ENCODE results near the gene ERBB4.
"Not testable (repeated sequence)": the region's sequence is repeated elsewhere in the genome, so short reads cannot be mapped to it uniquely, and the experiment has no call there.

The ERBB4 gene

GRCh38 chr2:211671977-211672376, 866.6 kb downstream of the ERBB4 start:
- no peaks in the 10 kb centered on the region for H3K27me3 Mint-ChIP-seq
- no peak overlapping the region for H3K27ac Mint-ChIP-seq
- H3K36me3 Mint-ChIP-seq, result no peaks in the 10 kb centered on the region
- H3K4me3 Mint-ChIP-seq, result no peak overlapping the region
- no peaks in the 10 kb centered on the region for H3K9me3 Mint-ChIP-seq
- H3K4me1 Mint-ChIP-seq, result no peaks in the 10 kb centered on the region

- H3K36me3 Mint-ChIP-seq, result no peaks in the 10 kb centered on the region
- H3K4me1 Mint-ChIP-seq, result no peaks in the 10 kb centered on the region
- no peak overlapping the region for H3K4me3 Mint-ChIP-seq
- no peaks in the 10 kb centered on the region for H3K27me3 Mint-ChIP-seq
- H3K9me3 Mint-ChIP-seq, result no peaks in the 10 kb centered on the region
- no peak overlapping the region for H3K27ac Mint-ChIP-seq
These were observed 873.3 kb downstream of the ERBB4 start for GRCh38 chr2:211665299-211665698.

GRCh38 chr2:211664321-211664720, 874.3 kb downstream of the ERBB4 start:
- Mint-ChIP-seq H3K27ac (no peak overlapping the region), H3K9me3 (no peaks in the 10 kb centered on the region), H3K27me3 (no peaks in the 10 kb centered on the region), H3K4me3 (no peak overlapping the region), H3K36me3 (no peaks in the 10 kb centered on the region), H3K4me1 (no peaks in the 10 kb centered on the region)

GRCh38 chr2:211654211-211654780, 884.3 kb downstream of the ERBB4 start:
- Mint-ChIP-seq H3K9me3 (no peaks in the 10 kb centered on the region), H3K4me3 (no peak overlapping the region), H3K36me3 (no peaks in the 10 kb centered on the region), H3K4me1 (no peaks in the 10 kb centered on the region), H3K27ac (no peak overlapping the region), H3K27me3 (no peaks in the 10 kb centered on the region)

DNA sequence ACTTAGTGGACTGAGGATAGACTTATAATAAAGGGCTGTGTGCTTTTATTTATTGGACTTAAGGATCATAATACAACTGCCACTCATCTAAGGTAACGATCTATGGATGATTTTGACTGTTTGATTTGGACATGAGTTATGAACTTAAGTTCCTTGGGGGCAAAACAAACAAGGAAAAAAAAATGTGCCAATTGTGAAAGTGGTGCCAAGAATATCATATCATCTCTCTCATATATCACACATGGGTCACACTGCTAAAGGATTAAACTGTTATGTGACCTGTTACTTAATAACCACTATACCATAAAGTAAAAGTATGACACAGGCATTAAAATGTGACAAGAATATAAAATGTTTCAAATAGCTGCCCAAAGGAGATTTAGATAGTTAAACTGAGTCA, 886.3 kb downstream of the ERBB4 start:
- H3K27ac Mint-ChIP-seq, result no peak overlapping the region
- H3K4me3 Mint-ChIP-seq, result no peak overlapping the region
- H3K4me1 Mint-ChIP-seq, result no peaks in the 10 kb centered on the region
- H3K36me3 Mint-ChIP-seq, result no peaks in the 10 kb centered on the region
- H3K9me3 Mint-ChIP-seq, result no peaks in the 10 kb centered on the region
- H3K27me3 Mint-ChIP-seq, result no peaks in the 10 kb centered on the region

- H3K4me3 Mint-ChIP-seq, result no peak overlapping the region
- peaks cover 4% of the 10 kb centered on the region for H3K9me3 Mint-ChIP-seq
- no peaks in the 10 kb centered on the region for H3K36me3 Mint-ChIP-seq
- H3K27me3 Mint-ChIP-seq, result no peaks in the 10 kb centered on the region
- no peaks in the 10 kb centered on the region for H3K4me1 Mint-ChIP-seq
- no peak overlapping the region for H3K27ac Mint-ChIP-seq
These were observed 889.3 kb downstream of the ERBB4 start for GRCh38 chr2:211649331-211649730.

- H3K27ac Mint-ChIP-seq, result no peak overlapping the region
- no peaks in the 10 kb centered on the region for H3K27me3 Mint-ChIP-seq
- H3K4me1 Mint-ChIP-seq, result no peaks in the 10 kb centered on the region
- no peaks in the 10 kb centered on the region for H3K36me3 Mint-ChIP-seq
- peaks cover 4% of the 10 kb centered on the region for H3K9me3 Mint-ChIP-seq
- H3K4me3 Mint-ChIP-seq, result no peak overlapping the region
These were observed 907.1 kb downstream of the ERBB4 start for GRCh38 chr2:211631503-211631902.

- Mint-ChIP-seq H3K27ac (no peak overlapping the region), H3K4me3 (no peak overlapping the region), H3K9me3 (no peaks in the 10 kb centered on the region), H3K36me3 (no peaks in the 10 kb centered on the region), H3K4me1 (no peaks in the 10 kb centered on the region), H3K27me3 (no peaks in the 10 kb centered on the region)
These were observed 915.5 kb downstream of the ERBB4 start for GRCh38 chr2:211623096-211623495.

- H3K27ac Mint-ChIP-seq, result no peak overlapping the region
- no peaks in the 10 kb centered on the region for H3K27me3 Mint-ChIP-seq
- H3K4me3 Mint-ChIP-seq, result no peak overlapping the region
- no peaks in the 10 kb centered on the region for H3K9me3 Mint-ChIP-seq
- no peaks in the 10 kb centered on the region for H3K36me3 Mint-ChIP-seq
- no peaks in the 10 kb centered on the region for H3K4me1 Mint-ChIP-seq
These were observed 917.6 kb downstream of the ERBB4 start for GRCh38 chr2:211620986-211621385.

GRCh38 chr2:211617803-211618202, 920.8 kb downstream of the ERBB4 start:
- H3K27me3 Mint-ChIP-seq, result no peaks in the 10 kb centered on the region
- H3K27ac Mint-ChIP-seq, result no peak overlapping the region
- H3K9me3 Mint-ChIP-seq, result no peaks in the 10 kb centered on the region
- no peaks in the 10 kb centered on the region for H3K4me1 Mint-ChIP-seq
- H3K4me3 Mint-ChIP-seq, result no peak overlapping the region
- no peaks in the 10 kb centered on the region for H3K36me3 Mint-ChIP-seq

GRCh38 chr2:211611621-211612020, 927.0 kb downstream of the ERBB4 start:
- H3K4me1 Mint-ChIP-seq, result peaks cover 9% of the 10 kb centered on the region
- H3K36me3 Mint-ChIP-seq, result no peaks in the 10 kb centered on the region
- H3K27me3 Mint-ChIP-seq, result no peaks in the 10 kb centered on the region
- peak overlapping the region; percentile 80 for H3K4me3 Mint-ChIP-seq
- peak overlapping the region; percentile 83 for H3K27ac Mint-ChIP-seq
- H3K9me3 Mint-ChIP-seq, result no peaks in the 10 kb centered on the region

DNA sequence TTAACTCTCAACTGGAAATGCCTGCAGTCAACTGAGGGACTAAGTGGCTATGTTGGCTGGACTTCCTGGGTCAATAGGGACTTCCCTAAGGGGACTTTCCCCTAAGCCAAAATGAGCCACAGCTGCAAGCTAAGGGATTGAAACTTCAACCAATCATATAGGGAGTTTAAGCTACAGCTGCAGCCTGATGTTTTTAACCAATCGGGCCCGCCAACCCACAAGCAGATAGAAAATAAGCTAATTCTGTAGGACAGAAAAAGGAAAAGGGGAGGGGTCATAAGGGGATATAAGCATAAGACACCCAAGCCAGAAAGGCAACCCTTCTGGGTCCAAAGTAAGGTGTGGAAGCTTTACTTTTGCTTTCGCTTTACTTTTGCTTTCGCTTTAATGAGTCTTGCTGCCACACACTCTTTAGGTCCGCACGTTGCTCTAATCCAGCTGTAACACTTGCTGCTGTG, 927.5 kb downstream of the ERBB4 start:
- Mint-ChIP-seq H3K9me3 (no peaks in the 10 kb centered on the region), H3K36me3 (no peaks in the 10 kb centered on the region), H3K27me3 (no peaks in the 10 kb centered on the region), H3K4me3 (peak overlapping the region; percentile 80), H3K27ac (peak overlapping the region; percentile 83), H3K4me1 (peaks cover 9% of the 10 kb centered on the region)

GRCh38 chr2:211609127-211609526, 929.5 kb downstream of the ERBB4 start:
- Mint-ChIP-seq H3K9me3 (no peaks in the 10 kb centered on the region), H3K27ac (no peak overlapping the region), H3K27me3 (no peaks in the 10 kb centered on the region), H3K4me1 (peaks cover 9% of the 10 kb centered on the region), H3K36me3 (no peaks in the 10 kb centered on the region), H3K4me3 (no peak overlapping the region)

DNA sequence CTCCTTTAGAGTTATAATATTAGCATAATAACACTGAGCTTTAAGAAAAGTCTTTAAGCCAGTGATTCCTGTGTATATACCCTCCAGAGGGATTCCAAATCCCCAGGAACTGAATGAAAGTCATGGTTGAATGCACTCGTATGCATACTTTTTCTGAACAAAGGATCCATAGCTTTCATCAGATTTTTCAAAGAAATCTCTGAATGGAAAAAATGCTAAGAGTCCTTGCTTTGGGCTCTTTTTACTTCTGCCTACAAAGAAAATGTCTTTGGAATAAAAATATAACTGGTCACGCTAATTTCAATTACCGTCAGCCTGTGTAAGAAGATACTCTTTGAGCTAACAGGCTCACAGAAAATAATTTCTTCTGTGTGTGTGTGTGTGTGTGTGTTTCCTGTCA, 939.5 kb downstream of the ERBB4 start:
- Mint-ChIP-seq H3K4me3 (no peak overlapping the region), H3K9me3 (peaks cover 4% of the 10 kb centered on the region), H3K4me1 (no peaks in the 10 kb centered on the region), H3K36me3 (no peaks in the 10 kb centered on the region), H3K27me3 (peaks cover 1% of the 10 kb centered on the region), H3K27ac (no peak overlapping the region)

- H3K4me1 Mint-ChIP-seq, result no peaks in the 10 kb centered on the region
- no peaks in the 10 kb centered on the region for H3K36me3 Mint-ChIP-seq
- no peak overlapping the region for H3K4me3 Mint-ChIP-seq
- no peaks in the 10 kb centered on the region for H3K9me3 Mint-ChIP-seq
- H3K27ac Mint-ChIP-seq, result no peak overlapping the region
- peaks cover 1% of the 10 kb centered on the region for H3K27me3 Mint-ChIP-seq
These were observed 940.4 kb downstream of the ERBB4 start for GRCh38 chr2:211598238-211598637.

DNA sequence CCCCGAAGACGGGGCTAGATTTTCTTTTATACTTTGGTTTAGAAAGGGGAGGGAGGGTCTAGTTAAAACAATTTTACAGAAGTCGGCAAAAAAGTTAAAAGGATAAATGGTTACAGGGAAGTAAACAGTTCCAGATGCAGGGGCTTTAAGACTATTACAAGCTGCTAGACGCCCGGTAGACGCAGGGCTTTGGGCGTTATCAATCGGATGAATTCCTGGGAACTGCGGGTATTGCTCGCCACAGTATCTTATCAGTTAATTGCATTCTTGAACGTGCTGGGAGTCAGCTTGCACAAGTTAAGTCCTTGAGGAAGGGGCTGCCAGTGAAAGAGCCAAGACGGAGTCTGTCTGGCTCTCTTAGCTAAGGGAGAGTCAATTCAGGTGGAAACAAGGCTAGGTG, 946.6 kb downstream of the ERBB4 start:
- not testable (repeated sequence) for H3K27me3 Mint-ChIP-seq, H3K36me3 Mint-ChIP-seq, H3K27ac Mint-ChIP-seq, H3K4me3 Mint-ChIP-seq, H3K9me3 Mint-ChIP-seq, H3K4me1 Mint-ChIP-seq

DNA sequence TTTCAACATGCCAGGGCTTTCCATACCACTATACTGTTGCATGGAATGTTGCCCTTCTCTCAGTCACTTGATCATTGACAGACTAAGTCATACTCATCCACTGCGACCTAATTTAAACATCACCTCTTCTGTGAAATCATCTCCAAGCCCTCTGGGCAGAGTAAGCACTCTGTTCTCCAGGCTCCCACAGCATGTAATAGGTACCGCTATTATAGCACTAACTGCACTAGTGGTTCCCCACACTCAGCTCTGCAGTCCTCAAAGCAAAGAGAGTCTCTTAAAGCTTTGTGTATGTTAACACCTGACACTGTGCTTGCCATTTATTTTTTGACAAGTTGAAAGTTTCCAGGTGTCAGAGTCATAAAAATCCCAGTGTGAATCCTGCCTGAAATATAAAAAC, 947.2 kb downstream of the ERBB4 start:
- Mint-ChIP-seq H3K27ac (no peak overlapping the region), H3K9me3 (no peaks in the 10 kb centered on the region), H3K4me1 (no peaks in the 10 kb centered on the region), H3K4me3 (no peak overlapping the region), H3K36me3 (no peaks in the 10 kb centered on the region), H3K27me3 (no peaks in the 10 kb centered on the region)
